GM19035 (cell line): ENCODE results near the gene COX7B2.

Experiments
- ATAC-seq: cut with Tn5 transposase; IDR thresholded peaks from one replicate; pipeline ENCODE4 v1.9.1; 2021; ENCODE audit not compliant: unreplicated experiment

The COX7B2 gene

GRCh38 chr4:46890056-46890455 is 19.0 kb downstream of the COX7B2 start:
- no peak for ATAC-seq

- ATAC-seq = no peak
Measured at GRCh38 chr4:46889410-46889809, 19.6 kb downstream of the COX7B2 start.

- no peak for ATAC-seq
Measured at GRCh38 chr4:46886711-46887110, 22.3 kb downstream of the COX7B2 start.

- ATAC-seq = no peak
Measured at GRCh38 chr4:46878641-46879040, 30.4 kb downstream of the COX7B2 start.

GRCh38 chr4:46874811-46875210 is 34.2 kb downstream of the COX7B2 start:
- ATAC-seq = no peak

GRCh38 chr4:46870411-46870810 is 38.6 kb downstream of the COX7B2 start:
- no peak for ATAC-seq

GRCh38 chr4:46856333-46856732 is 52.7 kb downstream of the COX7B2 start:
- no peak for ATAC-seq

- no peak for ATAC-seq
Measured at GRCh38 chr4:46852800-46853199, 56.2 kb downstream of the COX7B2 start.

GRCh38 chr4:46850026-46850425 is 59.0 kb downstream of the COX7B2 start:
- ATAC-seq = no peak

- ATAC-seq = no peak
Measured at GRCh38 chr4:46844325-46844917, 64.6 kb downstream of the COX7B2 start.

GRCh38 chr4:46839128-46839527 is 69.9 kb downstream of the COX7B2 start:
- ATAC-seq = no peak

- no peak for ATAC-seq
Measured at GRCh38 chr4:46837639-46838038, 71.4 kb downstream of the COX7B2 start.

- no peak for ATAC-seq
Measured at GRCh38 chr4:46836584-46836983, 72.5 kb downstream of the COX7B2 start.

- ATAC-seq = no peak
Measured at GRCh38 chr4:46830971-46831454, 78.0 kb downstream of the COX7B2 start.

GRCh38 chr4:46820154-46820553 is 88.9 kb downstream of the COX7B2 start:
- no peak for ATAC-seq

GRCh38 chr4:46819095-46819494 is 90.0 kb downstream of the COX7B2 start:
- no peak for ATAC-seq

GRCh38 chr4:46818604-46819003 is 90.4 kb downstream of the COX7B2 start:
- no peak for ATAC-seq

GRCh38 chr4:46817806-46818205 is 91.2 kb downstream of the COX7B2 start:
- ATAC-seq = no peak

GRCh38 chr4:46804781-46805413 is 104.1 kb downstream of the COX7B2 start:
- ATAC-seq = no peak

GRCh38 chr4:46793036-46793435 is 116.0 kb downstream of the COX7B2 start:
- no peak for ATAC-seq

GRCh38 chr4:46781434-46782092 is 127.5 kb downstream of the COX7B2 start:
- no peak for ATAC-seq

- no peak for ATAC-seq
Measured at GRCh38 chr4:46765465-46765864, 143.6 kb downstream of the COX7B2 start.
